SK-N-DZ (cell line): ENCODE measurements around the gene RTN4.
"Not testable (repeated sequence)": the region's sequence is repeated elsewhere in the genome, so short reads cannot be mapped to it uniquely, and the experiment has no call there.

Experiments
- DNase-seq: peaks from one replicate; pipeline ENCODE4 v3.0.0-alpha.2; 2015; ENCODE audit warnings: low spot score

Gene RTN4

DNA sequence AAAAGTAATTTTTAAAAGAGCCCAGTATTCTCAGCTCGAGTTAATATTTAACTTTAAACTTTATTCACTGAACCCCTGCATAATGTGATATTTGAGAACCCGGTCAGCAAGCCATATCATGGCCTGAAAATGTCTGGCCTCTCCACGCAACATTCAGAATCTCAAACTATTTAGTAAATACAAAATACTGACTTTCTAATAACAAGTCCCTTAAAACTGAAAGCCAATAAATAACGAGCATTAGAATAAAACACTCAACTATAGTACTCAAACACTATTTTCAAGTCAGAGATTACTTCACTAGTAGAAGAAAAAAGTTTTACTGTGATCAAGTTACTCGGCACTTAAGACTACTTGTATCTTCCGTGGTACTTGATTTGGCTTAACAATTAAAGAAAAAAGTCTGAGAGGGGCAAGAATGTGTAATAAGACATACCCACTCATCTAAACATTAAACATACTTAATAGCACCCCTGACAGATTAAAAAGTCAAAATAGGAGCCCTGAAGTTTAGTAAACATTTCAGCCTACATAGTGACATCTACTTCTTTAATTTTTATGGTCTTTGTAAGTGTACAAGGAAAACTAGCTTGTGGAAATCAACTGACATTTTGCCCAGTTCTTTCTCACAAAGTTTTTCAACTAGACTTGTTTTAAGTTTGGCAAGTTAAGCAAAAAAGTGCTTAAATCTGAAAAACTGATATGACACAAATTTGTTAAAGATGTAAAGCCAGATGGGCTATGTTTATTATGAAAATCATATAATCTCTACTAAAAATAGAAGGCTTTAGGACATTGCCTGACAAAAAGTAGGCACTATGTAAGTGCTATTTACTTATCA is 38.2 kb downstream of the RTN4 start:
- no peak for DNase-seq

DNA sequence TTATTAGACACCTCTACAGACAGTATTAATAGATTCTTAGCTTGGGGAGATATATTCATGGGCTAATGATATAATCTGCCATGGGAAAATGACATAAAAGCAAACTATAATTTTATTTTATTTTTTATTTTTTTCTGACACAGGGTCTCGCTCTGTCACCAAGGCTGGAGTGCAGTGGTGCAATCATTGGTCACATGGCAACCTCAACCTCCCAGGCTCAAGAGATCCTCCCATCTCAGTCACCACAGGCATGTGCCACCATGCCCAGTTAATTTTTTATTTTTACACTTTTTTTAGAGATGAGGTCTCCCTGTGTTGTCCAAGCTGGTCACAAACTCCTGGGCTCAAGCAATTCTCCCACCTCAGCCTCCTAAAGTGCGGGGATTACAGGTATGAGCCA is 39.3 kb downstream of the RTN4 start:
- no peak for DNase-seq

DNA sequence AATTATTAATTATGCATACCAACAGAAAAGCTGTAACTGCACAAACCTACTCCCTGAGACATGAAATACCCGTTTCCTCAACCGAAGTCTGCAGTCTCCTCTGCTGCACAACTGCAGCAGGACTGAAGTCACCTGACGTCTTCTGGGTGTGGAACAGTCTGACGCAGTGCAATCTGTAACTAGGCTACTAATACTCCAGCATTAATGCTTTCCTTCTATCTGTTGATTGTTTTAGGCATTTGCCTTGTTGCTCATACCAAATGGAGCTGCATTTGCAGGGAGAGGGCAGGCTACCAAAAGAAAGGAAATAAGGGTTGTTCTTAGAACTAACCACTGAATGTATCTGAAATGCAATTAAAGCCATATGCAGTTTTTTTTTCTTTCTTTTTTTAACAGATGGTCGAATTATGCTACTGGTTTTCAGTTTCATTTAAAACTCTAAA is 40.1 kb downstream of the RTN4 start:
- peak; percentile 15 for DNase-seq

DNA sequence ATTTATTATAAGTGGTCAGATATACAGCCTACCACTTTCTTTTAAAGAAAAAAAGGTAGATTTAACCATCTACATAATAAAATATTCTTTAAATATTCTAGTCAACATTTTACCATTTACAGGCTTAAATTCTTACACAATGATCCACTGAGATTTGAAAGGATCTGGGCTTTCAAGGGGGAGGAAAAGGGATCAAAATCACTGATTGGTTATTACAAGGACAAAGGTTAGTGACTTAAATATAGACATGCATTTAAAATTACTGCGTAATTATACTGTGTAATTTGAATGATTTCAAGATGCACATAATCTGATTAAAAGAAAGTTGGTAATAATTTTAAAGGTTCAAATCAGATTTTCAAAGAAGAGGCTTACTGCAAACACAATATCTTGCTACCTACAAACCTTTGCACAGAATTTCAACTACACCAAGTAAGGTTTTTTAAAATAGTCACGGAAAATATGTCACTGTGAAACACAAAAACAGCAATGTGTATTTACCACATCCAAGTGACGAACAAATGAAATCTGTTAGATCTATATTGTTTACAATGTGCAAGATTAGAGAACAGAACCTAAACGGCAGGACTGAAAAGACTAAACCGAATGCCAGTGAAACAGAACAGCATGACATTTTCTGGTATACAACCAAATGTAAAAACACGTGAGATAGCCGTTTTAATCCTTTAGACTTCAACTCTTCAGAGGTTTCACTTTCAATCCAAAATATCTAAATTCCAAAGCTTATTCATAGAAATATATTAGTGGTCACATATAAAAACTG is 40.8 kb downstream of the RTN4 start:
- no peak for DNase-seq

DNA sequence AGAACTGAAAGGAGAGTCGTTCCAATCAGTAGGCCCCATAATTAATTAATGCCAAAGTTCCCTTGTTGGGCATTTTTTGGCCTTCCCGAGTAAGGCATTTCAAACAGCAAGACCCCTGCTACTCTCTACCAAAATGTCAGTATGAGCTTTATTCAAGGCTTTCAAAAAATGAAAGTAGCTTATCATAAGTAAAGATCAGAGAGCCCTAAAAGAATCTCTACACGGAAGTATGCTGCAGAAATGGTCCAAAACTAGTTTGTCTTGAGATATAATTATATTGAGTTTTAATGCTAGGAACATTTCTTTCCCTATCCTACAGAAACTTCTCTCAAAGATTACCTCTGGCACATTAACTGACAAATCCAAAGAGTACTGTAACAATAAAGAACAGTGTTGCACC is 43.9 kb downstream of the RTN4 start:
- no peak for DNase-seq

DNA sequence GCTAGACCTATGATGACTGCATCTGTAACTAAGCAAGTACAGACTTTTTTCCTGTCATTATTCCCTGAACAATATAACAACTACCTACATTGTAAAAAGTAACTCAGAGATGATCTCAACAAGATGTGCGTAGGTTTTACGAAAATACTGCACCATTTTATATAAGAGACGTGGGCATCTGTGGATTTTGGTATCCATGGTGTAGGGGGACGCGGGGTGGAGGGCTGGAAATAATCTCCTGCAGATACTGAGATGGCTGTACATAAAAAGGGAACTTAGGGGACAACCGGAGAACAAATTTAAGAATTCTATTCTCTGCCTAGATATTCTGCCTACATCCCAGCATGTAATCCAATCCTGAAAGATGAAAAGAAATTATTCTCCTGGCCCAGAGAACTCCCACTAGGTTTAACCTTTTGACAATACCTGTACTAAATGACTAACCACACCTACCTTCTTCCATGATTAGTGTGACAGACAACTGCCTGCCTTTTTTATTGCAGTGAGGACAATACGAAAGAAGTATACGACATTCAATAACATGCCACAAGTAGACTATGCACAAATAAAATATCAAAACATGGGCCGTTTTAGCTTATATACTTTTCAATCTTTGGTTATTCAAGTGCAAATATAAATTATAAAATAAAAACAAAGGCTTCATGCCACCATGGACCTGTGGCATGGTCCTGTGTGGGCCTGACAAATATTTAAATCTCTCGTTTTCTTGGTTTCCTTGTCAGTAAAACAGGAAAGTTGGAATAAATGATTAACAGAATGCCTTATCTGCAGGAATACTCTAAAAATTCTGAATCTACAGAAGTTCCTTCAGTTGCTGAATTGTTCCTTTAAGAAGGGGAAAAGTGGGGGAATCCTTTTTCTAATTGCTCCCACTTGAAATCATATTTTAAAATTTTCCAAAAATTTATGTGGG is 46.3 kb downstream of the RTN4 start:
- no peak for DNase-seq

DNA sequence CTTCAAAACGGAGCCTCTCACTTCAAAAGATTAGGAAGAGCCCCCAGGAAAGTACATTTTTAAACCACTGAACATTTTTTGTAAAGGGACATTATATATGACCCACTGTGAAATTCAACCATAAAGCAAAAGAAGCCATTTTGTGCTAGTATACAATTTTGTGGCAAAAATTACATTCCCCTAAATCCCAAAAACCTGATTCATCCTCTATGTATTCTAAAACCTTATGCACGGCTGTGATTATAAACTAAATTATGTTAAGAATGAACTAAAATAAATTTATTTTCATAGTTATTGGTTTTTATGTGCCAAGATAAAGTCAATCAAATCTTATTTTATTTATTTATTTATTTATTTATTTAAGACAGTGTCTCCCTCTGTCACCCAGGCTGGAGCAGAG is 48.5 kb downstream of the RTN4 start:
- DNase-seq: no peak

DNA sequence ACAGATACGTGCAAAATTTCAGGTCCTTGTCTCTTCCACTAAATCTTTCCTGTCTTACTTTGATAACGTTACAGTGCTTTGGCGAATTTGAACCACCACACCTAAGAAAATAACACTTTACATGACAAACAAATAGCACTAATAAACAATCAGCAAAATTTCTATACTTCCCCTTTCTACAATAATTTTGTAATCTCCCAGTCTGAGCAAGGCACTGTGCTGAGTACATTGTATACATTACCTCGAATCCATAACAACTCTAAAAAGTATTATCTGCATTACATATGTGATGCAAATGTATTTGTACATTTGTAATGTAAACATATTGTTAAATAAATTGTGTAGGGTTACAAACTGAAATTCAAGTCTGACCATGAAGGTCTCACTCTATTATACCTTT is 49.9 kb downstream of the RTN4 start:
- DNase-seq: no peak

DNA sequence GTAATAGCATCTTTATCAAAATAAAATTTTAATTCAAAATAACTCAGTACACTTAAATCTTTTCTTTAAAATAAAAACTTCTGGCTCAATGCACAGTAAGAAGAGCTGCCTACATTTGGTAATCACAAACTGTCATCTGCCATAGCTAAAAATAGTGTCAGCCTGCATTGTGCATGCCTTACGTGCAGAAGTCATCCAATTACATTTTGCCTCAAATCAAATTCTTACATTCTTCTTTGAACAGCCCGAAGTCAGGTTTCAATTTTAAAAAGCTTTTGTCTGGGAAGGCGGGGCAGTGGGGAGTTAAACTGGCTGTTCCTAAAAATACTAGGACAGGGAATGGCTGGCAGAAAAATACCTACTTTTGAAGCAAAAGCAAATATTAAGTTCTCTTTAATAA is 51.1 kb downstream of the RTN4 start:
- DNase-seq: peak; percentile 67

DNA sequence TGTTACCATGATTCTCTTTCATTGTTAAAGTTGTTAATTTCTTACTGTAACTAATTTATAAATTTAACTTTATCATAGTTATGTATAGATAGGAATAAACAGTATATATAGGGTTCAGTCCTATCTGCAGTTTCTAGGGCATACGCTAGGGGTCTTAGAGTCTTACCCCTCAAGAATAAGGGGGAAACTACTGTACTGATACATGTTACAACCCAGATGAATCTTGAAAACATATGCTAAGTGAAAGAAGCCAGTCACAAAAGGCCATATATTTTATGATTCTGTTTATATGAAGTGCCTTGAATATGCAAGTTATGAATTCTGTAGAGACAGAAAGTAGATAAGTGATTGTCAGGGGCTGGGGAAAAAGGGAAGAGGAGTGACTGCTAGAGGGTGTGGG is 52.4 kb downstream of the RTN4 start:
- DNase-seq: no peak

DNA sequence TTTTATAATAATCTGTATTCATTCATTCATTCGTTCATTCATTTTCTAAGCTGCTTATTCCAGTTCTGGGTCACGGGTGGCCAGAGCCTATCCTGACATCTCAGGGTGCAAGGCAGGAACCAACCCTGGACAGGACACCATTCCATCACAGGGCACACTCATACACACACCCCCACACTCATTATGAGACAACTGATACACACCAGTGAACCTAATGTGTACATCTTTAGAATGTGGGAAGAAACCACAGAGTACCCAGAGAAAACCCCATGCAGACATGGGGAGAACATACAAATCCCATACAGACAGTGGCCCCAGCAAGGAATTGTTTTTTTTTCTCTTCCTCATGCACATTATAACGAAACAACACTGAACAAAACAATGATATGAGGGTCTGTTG is 54.7 kb downstream of the RTN4 start:
- no peak for DNase-seq

DNA sequence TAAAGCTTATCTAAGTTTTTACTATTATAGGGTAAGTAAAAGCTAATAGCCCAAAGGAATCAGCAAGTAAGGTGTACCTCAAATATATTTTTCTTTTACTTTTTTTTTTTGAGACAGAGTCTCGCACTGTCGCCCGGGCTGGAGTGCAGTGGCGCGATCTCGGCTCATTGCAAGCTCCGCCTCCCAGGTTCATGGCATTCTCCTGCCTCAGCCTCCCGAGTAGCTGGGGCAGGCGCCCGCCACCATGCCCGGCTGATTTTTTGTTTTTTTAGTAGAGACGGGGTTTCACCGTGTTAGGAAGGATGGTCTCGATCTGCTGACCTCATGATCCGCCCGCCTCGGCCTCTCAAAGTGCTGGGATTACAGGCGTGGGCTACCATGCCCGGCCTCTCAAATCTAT is 59.6 kb downstream of the RTN4 start:
- DNase-seq: not testable (repeated sequence)

DNA sequence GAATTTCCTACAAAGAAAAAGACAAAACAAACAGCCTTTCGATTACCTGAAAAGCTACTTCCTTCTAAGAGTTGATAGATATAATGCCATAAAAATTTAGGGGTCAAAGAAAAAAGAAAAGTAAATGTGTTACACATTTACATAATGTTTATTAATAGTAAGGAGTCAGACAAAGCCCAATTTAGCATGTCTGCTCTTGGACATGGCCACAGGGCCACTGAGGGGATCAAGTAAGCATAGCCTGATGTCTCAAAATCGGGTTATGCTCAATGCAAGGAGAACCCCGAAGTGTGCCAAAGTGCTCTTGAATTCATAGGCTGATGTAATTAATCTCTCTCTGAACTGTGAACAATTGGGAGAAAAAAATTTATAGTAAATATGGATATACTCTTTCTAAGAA is 61.6 kb downstream of the RTN4 start:
- DNase-seq: no peak

DNA sequence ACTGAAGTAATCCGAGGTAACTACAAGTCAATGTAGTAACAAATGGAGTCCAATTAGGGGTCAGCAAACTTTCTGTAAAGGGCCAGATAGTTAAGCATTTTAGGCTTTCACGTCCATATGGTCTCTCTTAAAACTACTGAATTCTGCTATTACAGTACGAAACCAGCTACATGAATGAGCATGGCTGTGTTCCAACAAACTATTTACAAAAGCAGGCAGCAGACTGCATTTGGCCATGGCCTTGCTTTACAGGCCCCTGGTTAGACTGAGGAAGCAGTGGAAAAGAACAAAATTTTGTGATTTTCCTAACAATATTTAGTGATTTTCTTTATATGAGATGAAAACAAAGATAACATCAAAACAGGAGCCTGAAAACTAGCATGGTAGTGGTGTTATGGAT is 64.0 kb downstream of the RTN4 start:
- no peak for DNase-seq

DNA sequence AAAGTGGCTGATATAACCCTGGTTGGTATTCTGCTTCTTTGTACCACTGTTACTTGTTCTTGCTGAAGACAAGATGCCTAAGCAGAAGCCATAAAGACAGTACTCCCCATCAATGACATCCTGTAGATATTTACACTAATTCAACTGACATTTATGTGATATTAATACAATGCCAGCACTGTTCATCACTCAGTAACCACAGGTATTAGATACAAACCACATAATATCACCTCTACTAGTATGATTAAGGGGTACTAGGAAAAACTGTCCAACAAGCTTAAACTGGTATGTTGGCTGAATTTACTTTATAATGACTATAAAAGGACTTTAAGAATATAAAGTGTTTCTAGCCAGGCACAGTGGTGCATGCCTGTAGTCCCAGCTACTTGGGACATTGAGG is 65.8 kb downstream of the RTN4 start:
- DNase-seq: no peak

DNA sequence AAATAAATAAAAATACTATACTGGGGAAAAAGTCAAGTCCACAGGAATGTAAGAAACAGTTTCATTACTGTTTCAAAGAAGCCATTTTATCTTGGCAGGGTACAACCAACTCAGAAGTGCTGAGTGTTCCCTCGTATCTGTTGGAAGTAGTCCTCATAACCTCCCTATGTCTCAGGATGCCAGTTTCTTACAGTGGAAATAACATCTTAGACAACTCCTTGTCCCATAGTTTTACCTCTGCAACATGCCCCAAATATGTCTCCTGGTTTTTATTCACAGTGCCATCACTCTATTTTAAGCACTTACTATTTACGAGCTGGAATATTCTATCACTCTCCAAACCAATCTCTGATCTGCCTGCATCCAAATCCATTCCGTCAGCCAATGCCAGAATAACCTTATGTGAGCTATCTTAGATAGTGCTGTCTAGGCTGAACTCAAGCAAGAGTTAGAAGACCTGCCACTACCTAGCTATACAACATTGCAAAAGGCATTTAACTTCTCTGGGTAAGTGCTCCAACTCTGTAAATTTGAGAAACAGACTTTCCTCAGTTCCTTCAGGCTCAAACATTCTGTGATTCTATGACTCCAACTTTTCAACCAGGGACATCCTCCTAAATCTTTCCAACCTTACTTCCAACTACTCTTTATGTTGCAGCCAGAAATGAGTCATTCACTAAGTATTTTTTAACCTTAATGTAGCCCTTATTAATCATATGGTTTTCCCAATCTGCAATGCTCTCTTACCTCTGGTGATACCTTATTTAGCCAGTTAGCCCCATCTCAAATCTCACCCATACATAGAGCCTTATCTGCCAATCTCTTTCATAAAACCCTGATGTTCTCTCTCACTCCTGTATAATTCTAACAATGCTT is 66.7 kb downstream of the RTN4 start:
- DNase-seq: no peak

DNA sequence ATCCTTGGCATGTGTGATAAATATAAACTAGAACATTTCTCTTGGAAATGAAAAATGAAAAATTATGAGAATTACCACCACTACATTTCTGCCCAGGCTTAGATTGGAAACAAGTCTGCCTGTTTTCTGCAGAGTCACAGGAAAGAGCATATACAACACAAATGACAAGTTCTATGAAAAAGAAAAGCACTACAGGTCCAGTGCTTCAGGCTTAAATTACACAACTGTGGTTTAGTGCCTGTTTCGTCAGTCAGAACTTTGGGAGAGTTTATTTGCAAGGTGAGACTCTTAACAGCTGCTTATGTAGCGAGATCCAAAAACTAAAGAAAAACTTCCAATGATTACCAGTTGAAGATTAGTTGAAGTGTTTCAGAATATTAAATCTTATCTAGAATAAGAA is 68.9 kb downstream of the RTN4 start:
- DNase-seq: no peak

DNA sequence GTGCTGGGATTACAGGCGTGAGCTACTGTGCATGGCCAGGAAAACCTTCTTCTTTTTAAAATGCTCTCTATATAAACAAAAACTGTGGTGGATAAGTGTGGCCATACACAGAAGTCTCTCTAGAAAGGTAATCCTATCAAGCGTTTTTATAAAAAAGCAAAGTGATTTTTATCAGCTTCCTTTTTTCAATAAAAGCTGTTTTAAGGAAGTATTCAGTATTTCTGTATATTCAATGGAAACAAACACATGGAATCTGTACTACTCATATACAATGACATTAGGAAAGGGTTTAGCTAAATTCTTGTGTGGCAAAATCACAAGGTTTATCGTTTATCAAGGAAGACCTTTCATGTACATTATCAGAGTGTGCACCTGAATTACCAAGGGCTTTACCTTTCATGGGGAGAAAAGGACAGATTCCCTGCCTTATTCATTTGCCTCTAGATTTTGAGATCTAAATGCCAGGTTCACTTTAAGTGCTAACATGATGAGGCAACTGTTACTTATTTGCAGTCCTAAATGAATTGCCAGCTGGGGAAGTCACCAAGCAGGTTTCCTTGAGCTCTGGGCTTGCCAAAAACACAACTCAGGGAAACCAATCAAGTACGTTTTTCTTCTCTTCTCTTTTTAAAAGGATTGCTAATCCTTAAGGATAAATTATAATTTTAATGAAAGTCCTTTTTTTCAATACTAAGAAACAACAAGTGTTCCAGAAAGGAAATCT is 70.8 kb downstream of the RTN4 start:
- no peak for DNase-seq

DNA sequence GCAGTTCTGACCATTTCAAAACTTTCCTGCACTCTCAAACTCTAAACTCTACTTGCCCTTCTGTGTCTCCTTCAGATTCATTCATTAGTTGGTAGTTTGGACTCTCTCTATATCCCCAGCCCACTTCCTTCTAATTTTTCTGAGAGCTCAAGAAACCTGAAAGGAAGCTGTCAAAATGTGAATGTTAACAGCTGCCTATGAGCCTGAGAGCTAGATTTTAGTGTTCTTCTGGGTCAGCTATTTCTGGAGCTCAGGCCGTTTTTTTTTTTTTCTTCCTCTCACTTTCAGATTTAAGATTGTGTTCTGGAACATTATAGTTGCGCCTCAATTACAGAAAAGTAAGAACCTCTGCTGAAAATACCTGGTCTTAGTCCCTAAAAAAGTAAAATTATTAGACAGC is 73.1 kb downstream of the RTN4 start:
- no peak for DNase-seq
